ENCODE measurements around the gene PRDM8.

DNA sequence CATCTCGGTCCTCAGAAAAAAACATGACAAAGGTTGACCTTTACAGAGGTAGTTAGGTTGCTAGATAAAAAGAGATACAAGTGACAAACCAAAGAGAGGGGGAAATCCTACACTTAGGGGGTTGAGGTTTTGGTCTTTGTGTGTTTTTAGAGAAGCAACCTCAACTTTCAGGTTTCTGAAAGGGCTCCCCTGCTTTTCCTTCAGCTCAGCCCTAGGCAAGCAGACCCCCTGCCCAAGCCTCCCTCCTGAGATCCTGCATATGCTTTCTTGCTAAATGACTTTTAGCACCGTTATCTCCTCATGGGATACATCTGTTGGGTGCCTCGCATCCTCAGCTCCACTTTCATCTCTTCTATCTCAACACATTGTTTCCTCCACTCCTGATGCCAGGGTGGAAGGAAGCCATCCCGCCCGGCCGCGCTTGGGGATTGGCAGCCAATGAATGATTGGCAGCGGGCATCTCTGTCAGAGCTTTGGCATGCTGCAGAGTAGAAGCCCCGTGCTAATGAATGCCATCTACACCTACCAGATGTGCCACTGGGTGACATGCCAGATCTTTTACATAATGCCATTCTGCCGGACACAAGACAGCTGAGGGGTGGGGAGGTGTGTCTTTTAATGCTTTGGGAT lies 15.0 kb upstream of the PRDM8 start:
- no peak for TF ChIP-seq POLR2A (IDR thresholded peaks at IDR 0.05; ENCODE audit: low read depth, low read length)
- TF ChIP-seq TAF1 (IDR thresholded peaks at IDR 0.05; ENCODE audit: low read depth, low read length): no peak
- no peak for TF ChIP-seq POLR2AphosphoS5 (IDR thresholded peaks at IDR 0.05; ENCODE audit: low read depth, low read length)
- TF ChIP-seq SPI1 (IDR thresholded peaks at IDR 0.05; ENCODE audit: low read depth, low read length): no peak
- TF ChIP-seq POU2F2 (IDR thresholded peaks at IDR 0.05; ENCODE audit: low read depth, low read length): no peak
